ENCODE results near the gene HOXB5. TPM values are rescaled to one million over a fixed set of nuclear protein-coding genes. Genes with fewer than 3 reads are reported as not detected.

The HOXB5 gene
- total RNA-seq (1 to 10 TPM in 2 of 7 donors, under 1 TPM in 4, not detected in 1; 0.20 to 2.8 (median 0.66) TPM), polyA plus RNA-seq (under 1 TPM; 0.04 to 0.53 TPM)
- long read RNA-seq, donor 1, result 0 reads
- long read RNA-seq, donor 2, transcript HOXB5-201 (2 exons, 2,041 nt), result major isoform, 8 of 8 reads
- long read RNA-seq, donor 2, partial matches to known transcripts, result 0 of 8 reads
- long read RNA-seq, donor 2, other reads (novel, unspliced or antisense), result 0 of 8 reads
- long read RNA-seq, donor 3, partial matches to known transcripts, result 0 of 2 reads
- long read RNA-seq, donor 3, other reads (novel, unspliced or antisense), result 0 of 2 reads

DNA sequence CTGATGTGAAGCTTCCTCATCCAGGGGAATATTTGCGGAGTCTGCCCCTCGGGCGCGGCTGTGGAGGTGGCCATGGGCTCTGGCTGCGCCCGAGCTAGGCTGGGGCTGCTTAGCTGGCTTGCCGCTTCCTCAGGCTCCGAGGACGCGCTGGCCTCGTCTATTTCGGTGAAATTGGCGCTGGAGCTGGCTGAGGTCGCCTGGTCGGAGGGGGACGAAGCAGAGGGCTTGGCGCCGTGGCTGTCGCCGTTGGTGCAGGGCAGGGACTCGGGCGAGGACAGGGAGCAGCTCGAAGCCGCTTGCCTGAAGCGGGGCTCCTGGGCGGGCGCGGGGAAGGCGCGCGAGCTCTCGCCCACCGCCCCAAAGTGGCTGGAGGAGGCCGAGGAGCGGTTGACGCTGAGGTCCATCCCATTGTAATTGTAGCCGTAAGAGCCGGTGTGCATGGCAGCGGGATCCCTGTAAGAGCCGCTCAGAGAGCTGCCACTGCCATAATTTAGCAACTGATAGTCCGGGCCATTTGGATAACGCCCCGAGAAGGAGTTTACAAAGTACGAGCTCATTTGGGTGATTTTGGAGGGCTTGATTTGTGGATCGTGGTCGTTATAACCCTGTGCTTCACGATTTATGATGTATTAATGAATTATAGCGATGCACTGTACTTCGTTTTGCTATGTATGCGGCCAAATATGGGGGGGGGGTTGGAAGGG lies at the start of gene HOXB5:
HOXB5 (minus strand) TSS at position 654 of the 704 bp plus-strand sequence; CDS start at position 557, 97 bp downstream.
- Histone ChIP-seq H3K27ac (no peak within 1 kb of the TSS), H3K4me3 (peak within 1 kb of the TSS; percentile 27)

DNA sequence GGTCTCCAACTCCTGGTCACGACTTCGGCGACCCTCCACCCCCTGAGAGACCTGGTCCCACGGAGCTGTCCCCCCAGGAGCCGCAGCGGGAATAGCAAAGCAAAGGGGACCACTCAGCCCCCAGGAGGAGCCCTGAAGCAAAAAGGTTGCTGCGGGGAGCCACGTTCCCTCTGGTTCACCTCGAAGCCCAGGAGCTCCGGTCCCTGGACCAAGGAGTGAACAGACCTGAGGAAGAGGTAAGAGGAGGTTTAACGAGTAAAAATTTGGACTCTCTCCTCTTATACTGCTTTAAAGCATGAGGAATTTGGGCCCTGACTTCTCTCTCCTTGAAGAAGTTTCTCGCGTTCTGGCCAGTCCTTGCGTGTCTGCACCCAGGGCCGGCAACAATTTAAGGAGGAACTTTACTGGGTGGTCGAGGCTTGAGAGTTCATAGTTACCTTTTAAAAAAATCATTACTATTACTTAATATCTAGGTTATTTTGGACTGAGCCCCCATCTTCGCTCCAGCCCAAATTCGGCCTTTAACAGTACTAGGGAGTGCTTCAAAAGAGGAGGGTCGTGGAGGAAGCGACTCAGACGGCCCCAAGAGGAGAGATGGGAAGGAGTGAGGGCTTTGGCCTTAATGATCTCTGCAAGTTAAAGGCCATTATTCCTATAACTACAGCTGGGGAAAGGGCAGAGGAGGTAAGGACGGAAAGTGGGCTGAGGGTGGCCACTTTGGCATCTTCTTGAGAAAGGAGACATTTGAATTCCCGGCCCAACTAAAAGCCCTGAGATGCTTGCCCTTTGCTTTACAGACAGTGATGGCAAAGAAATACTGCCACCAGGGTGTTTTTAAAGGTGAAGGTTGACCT lies 49.5 kb upstream of the HOXB5 start:
- WGBS, 3 donors, result 16 to 32% (median 18%) methylated on average over 23 of the region's 23 CpGs
- no peaks in the 10 kb centered on the region for H3K36me3 ChIP-seq
- no peaks in the 10 kb centered on the region for H3K27me3 ChIP-seq
- H3K9me3 ChIP-seq, result no peaks in the 10 kb centered on the region
- TF ChIP-seq POLR2A (IDR thresholded peaks at IDR 0.05), result no peak
- TF ChIP-seq, protein P1, sequence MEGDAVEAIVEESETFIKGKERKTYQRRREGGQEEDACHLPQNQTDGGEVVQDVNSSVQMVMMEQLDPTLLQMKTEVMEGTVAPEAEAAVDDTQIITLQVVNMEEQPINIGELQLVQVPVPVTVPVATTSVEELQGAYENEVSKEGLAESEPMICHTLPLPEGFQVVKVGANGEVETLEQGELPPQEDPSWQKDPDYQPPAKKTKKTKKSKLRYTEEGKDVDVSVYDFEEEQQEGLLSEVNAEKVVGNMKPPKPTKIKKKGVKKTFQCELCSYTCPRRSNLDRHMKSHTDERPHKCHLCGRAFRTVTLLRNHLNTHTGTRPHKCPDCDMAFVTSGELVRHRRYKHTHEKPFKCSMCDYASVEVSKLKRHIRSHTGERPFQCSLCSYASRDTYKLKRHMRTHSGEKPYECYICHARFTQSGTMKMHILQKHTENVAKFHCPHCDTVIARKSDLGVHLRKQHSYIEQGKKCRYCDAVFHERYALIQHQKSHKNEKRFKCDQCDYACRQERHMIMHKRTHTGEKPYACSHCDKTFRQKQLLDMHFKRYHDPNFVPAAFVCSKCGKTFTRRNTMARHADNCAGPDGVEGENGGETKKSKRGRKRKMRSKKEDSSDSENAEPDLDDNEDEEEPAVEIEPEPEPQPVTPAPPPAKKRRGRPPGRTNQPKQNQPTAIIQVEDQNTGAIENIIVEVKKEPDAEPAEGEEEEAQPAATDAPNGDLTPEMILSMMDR (IDR thresholded peaks at IDR 0.05), result no peak
- TF ChIP-seq EP300 (IDR thresholded peaks at IDR 0.05), result no peak
- intact Hi-C loops (cut with DNase I), result no loop called here
- no peak for DNase-seq
- H3K4me3 ChIP-seq, result no peak overlapping the region
- H3K27ac ChIP-seq, result no peak overlapping the region
- no peaks in the 10 kb centered on the region for H3K4me1 ChIP-seq (ENCODE audit: insufficient read depth)

More for the DNA sequence above, at the start of gene HOXB5:
- Histone ChIP-seq H3K9me3 (peaks cover 0 to 8% of the 10 kb centered on the region in 2 donors), H3K36me3 (no peaks in the 10 kb centered on the region), H3K27me3 (peaks cover 2% of the 10 kb centered on the region), H3K4me1 (ENCODE audit: insufficient read depth) (no peaks in the 10 kb centered on the region)
- 2 to 3% (median 2%) methylated on average over 50 of the region's 50 CpGs for WGBS, 3 donors
- TF ChIP-seq, protein P1 (IDR thresholded peaks at IDR 0.05), result no peak
- TF ChIP-seq POLR2A (IDR thresholded peaks at IDR 0.05) (no peak), EP300 (IDR thresholded peaks at IDR 0.05) (no peak)
- no peak for DNase-seq
- intact Hi-C loops (cut with DNase I), result loop anchor here in 1 of 4 donors (10.0 kb wide), 1 partner anchor 238 kb away; no protein-coding TSS in a partner anchor

DNA sequence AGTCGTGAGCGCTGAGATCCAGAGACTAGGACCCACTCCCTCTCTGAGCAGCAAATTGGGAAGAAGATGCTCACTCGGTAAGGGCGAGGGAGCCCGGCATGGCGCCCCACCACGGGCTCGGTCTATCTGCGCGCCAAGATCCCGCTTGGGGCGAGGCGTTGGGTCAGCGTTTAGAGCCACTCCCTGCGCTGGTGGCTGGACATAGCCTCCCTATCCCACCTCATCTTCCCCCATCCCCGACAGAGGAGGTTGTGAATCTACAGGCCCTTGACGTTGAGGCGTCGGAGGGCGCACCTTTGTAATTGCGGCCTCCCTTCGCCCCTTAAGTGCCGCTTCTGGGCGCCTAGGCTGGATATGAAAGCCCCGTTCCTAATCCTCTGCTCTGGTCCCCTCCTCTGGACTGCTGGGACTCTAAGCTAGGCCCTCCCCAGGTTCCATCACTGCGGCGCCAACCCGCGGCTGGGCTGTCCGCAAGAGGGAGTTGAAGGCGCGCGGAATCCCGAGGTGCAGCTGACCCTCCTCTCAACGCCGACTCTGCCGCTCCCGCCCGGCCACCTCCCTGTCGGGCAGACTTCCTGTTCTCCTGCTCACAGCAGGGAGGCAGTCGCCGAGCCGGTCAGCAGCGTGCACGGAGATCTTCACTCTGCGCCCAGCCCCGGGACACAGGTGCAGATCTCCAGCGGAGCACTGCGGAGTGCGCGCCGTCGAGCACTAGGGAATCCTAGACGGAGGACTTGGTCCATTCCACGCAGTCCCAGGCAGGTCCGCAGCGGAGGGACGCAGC lies 48.7 kb upstream of the HOXB5 start:
- no peaks in the 10 kb centered on the region for H3K9me3 ChIP-seq
- H3K36me3 ChIP-seq, result no peaks in the 10 kb centered on the region
- TF ChIP-seq POLR2A (IDR thresholded peaks at IDR 0.05) (no peak), EP300 (IDR thresholded peaks at IDR 0.05) (no peak)
- TF ChIP-seq, protein P1 (IDR thresholded peaks at IDR 0.05), result no peak
- H3K4me3 ChIP-seq, result no peak overlapping the region
- intact Hi-C loops (cut with DNase I), result no loop called here
- DNase-seq, result no peak
- no peaks in the 10 kb centered on the region for H3K4me1 ChIP-seq (ENCODE audit: insufficient read depth)
- 2 to 7% (median 3%) methylated on average over 50 to 58 of the region's 58 CpGs for WGBS, 3 donors
- no peaks in the 10 kb centered on the region for H3K27me3 ChIP-seq
- H3K27ac ChIP-seq, result no peak overlapping the region

Measured in ovary (tissue), 10 donors.